SU-DHL-6 (cell line): ENCODE measurements around the gene SEPTIN2.

ENCODE experiments used
- H2AFZ ChIP-seq: fragments of 200-600 bp; sonication (generic); 2 replicates; pipeline ENCODE4 v1.6.1; 2014; ENCODE audit warnings: low read depth, mild to moderate bottlenecking, moderate library complexity, mixed read lengths, antibody characterized with exemption, low read length; ENCODE audit not compliant: severe bottlenecking
- H3F3A ChIP-seq: fragments of 200-600 bp; shearing (Covaris generic); 2 replicates; pipeline ENCODE4 v1.6.0; 2016; ENCODE audit warnings: antibody characterized with exemption, mild to moderate bottlenecking; ENCODE audit not compliant: insufficient read depth
- H3K27ac ChIP-seq: fragments of 200-600 bp; sonication (generic); 2 replicates; pipeline ENCODE4 v1.5.1; 2016; ENCODE audit warnings: low read depth, mild to moderate bottlenecking, low read length, moderate library complexity, mixed read lengths
- H3K27me3 ChIP-seq: fragments of 200-600 bp; sonication (generic), shearing (Covaris generic); 2 replicates; pipeline ENCODE4 v1.6.0; 2014; ENCODE audit warnings: mild to moderate bottlenecking, low read length
- H3K36me3 ChIP-seq: fragments of 200-600 bp; sonication (generic); 2 replicates; pipeline ENCODE4 v1.6.1; 2014; ENCODE audit warnings: mild to moderate bottlenecking, low read length, mixed read lengths
- H3K4me2 ChIP-seq: fragments of 300-600, 200-600 bp; shearing (Covaris generic), sonication (generic); 2 replicates; pipeline ENCODE4 v1.6.0; 2014; ENCODE audit warnings: low read length, low read depth, mild to moderate bottlenecking; ENCODE audit not compliant: poor library complexity, severe bottlenecking
- H3K4me3 ChIP-seq: fragments of 200-600 bp; sonication (generic); 2 replicates; pipeline ENCODE4 v1.5.1; 2014; ENCODE audit warnings: antibody characterized with exemption, low read length, mild to moderate bottlenecking, mixed read lengths; ENCODE audit not compliant: insufficient read depth, poor library complexity, severe bottlenecking
- H3K79me2 ChIP-seq: fragments of 200-600 bp; sonication (generic); 2 replicates; pipeline ENCODE4 v1.6.1; 2014; ENCODE audit warnings: mild to moderate bottlenecking, low read length, moderate library complexity; ENCODE audit not compliant: insufficient read depth
- H3K9ac ChIP-seq: fragments of 200-600 bp; sonication (generic); 2 replicates; pipeline ENCODE4 v1.7.0; 2014; ENCODE audit warnings: mild to moderate bottlenecking, low read length
- H3K9me2 ChIP-seq: fragments of 200-600 bp; sonication (generic); replicated peaks from 2 replicates; pipeline ENCODE4 v1.6.1; 2014; ENCODE audit warnings: low read length; ENCODE audit not compliant: insufficient read depth
- H3K9me3 ChIP-seq: fragments of 200-600 bp; sonication (generic); 2 replicates; pipeline ENCODE4 v1.6.1; 2014; ENCODE audit warnings: low read length, mixed read lengths; ENCODE audit not compliant: insufficient read depth
- H4K20me1 ChIP-seq: fragments of 200-600 bp; sonication (generic); 2 replicates; pipeline ENCODE4 v1.6.1; 2014; ENCODE audit warnings: low read depth, mild to moderate bottlenecking, antibody characterized with exemption, low read length, moderate library complexity, mixed read lengths
- CTCF ChIP-seq: fragments of 200-600 bp; sonication (generic); IDR thresholded peaks from one replicate; pipeline ENCODE4 v1.5.1; 2017; ENCODE audit warnings: antibody characterized with exemption, mild to moderate bottlenecking, low read length, moderate library complexity; ENCODE audit not compliant: insufficient read depth, poor library complexity, severe bottlenecking
- EZH2phosphoT487 ChIP-seq: fragments of 200-600 bp; sonication (generic), shearing (Covaris generic); conservative IDR thresholded peaks from 2 replicates; pipeline ENCODE4 v1.6.1; 2018; ENCODE audit warnings: mild to moderate bottlenecking, antibody characterized with exemption, low read length, moderate library complexity, mixed read lengths

SEPTIN2 gene

GRCh38 chr2:241325257-241325656 is 9.5 kb downstream of the SEPTIN2 start:
- no peak overlapping the region for H3K9ac ChIP-seq
- peaks cover 90% of the 10 kb centered on the region for H3K79me2 ChIP-seq
- H3K9me2 ChIP-seq, result no peaks in the 10 kb centered on the region
- no peak overlapping the region for H2AFZ ChIP-seq
- H4K20me1 ChIP-seq, result peaks cover 46% of the 10 kb centered on the region
- no peak overlapping the region for H3K4me3 ChIP-seq
- TF ChIP-seq CTCF (no peak), EZH2phosphoT487 (no peak)
- peak overlapping the region; percentile 77; the same call in 1 of the 2 replicates for H3K27ac ChIP-seq
- peaks cover 21% of the 10 kb centered on the region for H3F3A ChIP-seq
- no peaks in the 10 kb centered on the region for H3K9me3 ChIP-seq
- no peaks in the 10 kb centered on the region for H3K27me3 ChIP-seq
- peak overlapping the region; percentile 44 for H3K4me2 ChIP-seq
- peaks cover 28% of the 10 kb centered on the region for H3K36me3 ChIP-seq

GRCh38 chr2:241329669-241330615 is 14.2 kb downstream of the SEPTIN2 start:
- Histone ChIP-seq H3K9me2 (no peaks in the 10 kb centered on the region), H2AFZ (no peak overlapping the region), H3F3A (peaks cover 34% of the 10 kb centered on the region), H3K27ac (no peak overlapping the region), H3K9ac (no peak overlapping the region), H3K9me3 (no peaks in the 10 kb centered on the region), H3K79me2 (peaks cover 56% of the 10 kb centered on the region), H3K27me3 (no peaks in the 10 kb centered on the region), H3K4me3 (no peak overlapping the region), H3K4me2 (no peak overlapping the region), H3K36me3 (peaks cover 36% of the 10 kb centered on the region), H4K20me1 (peaks cover 25% of the 10 kb centered on the region)
- TF ChIP-seq EZH2phosphoT487, result no peak
- TF ChIP-seq CTCF, result no peak

- Histone ChIP-seq H3K27ac (no peak overlapping the region), H3K36me3 (peaks cover 30% of the 10 kb centered on the region), H3K27me3 (no peaks in the 10 kb centered on the region), H3K9me3 (no peaks in the 10 kb centered on the region), H2AFZ (no peak overlapping the region), H3K4me2 (no peak overlapping the region), H3K4me3 (no peak overlapping the region), H3K79me2 (peaks cover 50% of the 10 kb centered on the region), H3K9me2 (no peaks in the 10 kb centered on the region), H3K9ac (no peak overlapping the region), H3F3A (peaks cover 39% of the 10 kb centered on the region), H4K20me1 (peaks cover 18% of the 10 kb centered on the region)
- TF ChIP-seq EZH2phosphoT487 (no peak), CTCF (no peak)
Observed at GRCh38 chr2:241330616-241330981, 14.9 kb downstream of the SEPTIN2 start.
